ENCODE measurements around the gene RPS14. TPM values are rescaled to one million over a fixed set of nuclear protein-coding genes. Genes with fewer than 3 reads are reported as not detected.

Gene RPS14
- total RNA-seq, 1 donor from 2014 or later, result 2,378 TPM

Other genes with a start within 250 kb of the RPS14 start
- not detected in 2 replicates for gene CAMK2A, start 160.0 kb downstream of the RPS14 start, total RNA-seq
- gene ARSI, start 146.8 kb downstream of the RPS14 start, total RNA-seq, result not detected in 2 replicates
- gene TCOF1, start 92.0 kb downstream of the RPS14 start, total RNA-seq, result 72.0 and 74.3 TPM in 2 replicates
- gene CD74, start 36.8 kb downstream of the RPS14 start, total RNA-seq, result 624 and 634 TPM in 2 replicates
- 0.36 and 0.41 TPM in 2 replicates for gene NDST1, start 58.4 kb upstream of the RPS14 start, total RNA-seq
- 0.02 and 0.05 TPM in 2 replicates for gene SYNPO, start 190.9 kb upstream of the RPS14 start, total RNA-seq
- gene MYOZ3, start 211.5 kb upstream of the RPS14 start, total RNA-seq, result 0.07 TPM in 1 of 2 replicates, not detected in the other

Data from T-helper 2 cell treated with Interferon-gamma antibody and Interleukin-4, amounts not matched to agents 100 ng/mL and 5 ng/mL, for 36 hours (primary cell).